Left lobe of liver (tissue), 2 donors: ENCODE data around the gene EEPD1. TPM values are rescaled to one million over a fixed set of nuclear protein-coding genes. Genes with fewer than 3 reads are reported as not detected.

Experiments used
- ATAC-seq: fragments of 200-7000 bp; cut with Tn5 transposase; one replicate; pipeline ENCODE4 v1.9.1; 2020; ENCODE audit warnings: mild to moderate bottlenecking, moderate library complexity
- DNase-seq: peaks from one replicate; pipeline ENCODE4 v3.0.0-alpha.2; 2020; ENCODE audit warnings: low spot score
- total RNA-seq: library from RNA; stranded (reverse); gene quantifications from one replicate; pipeline ENCODE4 v1.2.1, GENCODE V29; 2021
- donor health status: DM: no; HTN: no; CAD: no; lungs with moderate emphysema.
- donor health status: DM: no; HTN: yes; CAD: no.

EEPD1 gene
- total RNA-seq, 1 donor from 2014 or later = 10.3 TPM

- ATAC-seq = peak; percentile 94
These were observed 24.5 kb upstream of the EEPD1 start for GRCh38 chr7:36128448-36129047.

GRCh38 chr7:36129048-36129534 is 24.0 kb upstream of the EEPD1 start:
- peak; percentile 49 for DNase-seq
- peak; percentile 47 for ATAC-seq

More at GRCh38 chr7:36128448-36129047, 24.5 kb upstream of the EEPD1 start:
- peak; percentile 93 for DNase-seq

DNA sequence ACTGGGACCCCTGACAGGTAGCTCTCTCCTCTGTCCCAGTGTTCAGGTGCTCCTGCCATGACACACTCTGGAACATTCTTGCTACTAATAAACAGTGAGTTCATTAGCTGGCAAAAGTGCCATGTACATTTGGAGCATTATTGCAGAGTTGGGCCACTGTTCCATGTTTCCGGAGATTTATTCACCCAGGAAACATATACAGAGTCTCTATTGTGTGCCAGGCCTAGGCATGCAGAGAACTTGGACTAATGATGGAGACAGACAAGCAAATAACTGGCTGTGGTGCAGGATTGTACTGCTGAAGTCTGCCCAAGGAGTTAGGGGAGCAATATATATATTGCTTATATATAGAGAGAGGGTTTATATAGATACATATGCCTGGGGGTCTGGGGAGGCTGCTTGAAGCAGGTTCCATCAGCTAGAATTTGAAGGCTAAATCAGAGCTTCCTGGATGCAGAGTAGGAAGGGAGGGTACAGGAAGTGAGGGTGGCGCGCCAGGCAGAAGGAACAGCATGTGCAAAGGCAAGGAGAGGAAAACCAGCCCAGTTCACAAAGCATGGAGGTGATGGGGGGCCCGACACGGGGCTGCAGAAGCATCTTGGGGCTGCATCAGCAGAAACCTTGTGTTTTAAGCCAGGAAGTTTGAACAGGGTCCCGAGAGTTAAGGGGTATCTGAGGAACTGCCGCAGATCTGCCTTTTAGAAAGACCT is 22.7 kb upstream of the EEPD1 start:
- DNase-seq = no peak
- no peak for ATAC-seq

GRCh38 chr7:36131026-36131425 is 22.0 kb upstream of the EEPD1 start:
- ATAC-seq = no peak
- no peak for DNase-seq

DNA sequence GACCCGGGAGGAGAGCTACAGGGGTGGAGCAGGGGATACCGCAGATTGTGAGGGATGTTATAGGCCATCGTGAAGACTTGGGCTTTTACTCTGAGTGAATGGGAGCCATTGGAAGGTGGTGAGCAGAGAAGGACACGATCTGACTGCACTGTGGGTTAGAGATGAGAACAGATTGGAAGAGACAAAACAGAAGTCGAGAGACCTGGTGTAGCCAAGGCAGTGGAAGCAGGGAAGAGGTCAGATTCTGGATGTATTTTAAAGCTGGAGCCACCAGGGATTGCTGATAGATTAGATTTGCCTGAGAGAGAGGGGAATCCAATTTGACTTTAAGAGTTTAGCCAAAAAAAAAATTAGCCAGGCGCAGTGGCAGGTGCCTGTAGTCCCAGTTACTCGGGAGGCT is 21.6 kb upstream of the EEPD1 start:
- DNase-seq = no peak

GRCh38 chr7:36132012-36132411 is 21.0 kb upstream of the EEPD1 start:
- DNase-seq (no peak), ATAC-seq (no peak)

More for the DNA sequence above, 21.6 kb upstream of the EEPD1 start:
- ATAC-seq = no peak

- ATAC-seq (no peak), DNase-seq (no peak)
These were observed 17.4 kb upstream of the EEPD1 start for GRCh38 chr7:36135700-36136099.

DNA sequence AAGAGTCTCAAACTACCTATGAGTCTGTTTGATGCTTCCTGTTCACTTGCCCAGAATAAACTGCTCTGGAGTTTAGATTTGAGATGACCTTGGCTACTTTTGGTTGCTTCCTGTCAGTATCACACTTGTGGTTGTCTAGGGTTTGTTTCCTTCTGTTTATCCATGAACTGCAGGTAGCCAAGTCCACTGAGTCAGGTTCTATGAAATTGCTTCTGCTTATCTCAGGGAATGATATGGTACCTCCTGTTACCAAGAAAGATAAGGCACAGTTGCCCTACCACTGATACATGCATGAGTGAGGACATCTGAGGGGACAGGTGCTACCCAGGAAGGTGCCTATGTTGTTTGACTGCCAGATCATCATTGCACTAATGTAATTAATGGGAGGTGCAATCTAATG is 15.8 kb upstream of the EEPD1 start:
- no peak for DNase-seq
- ATAC-seq = no peak

- DNase-seq = no peak
- ATAC-seq = peak; percentile 49
These were observed 15.3 kb upstream of the EEPD1 start for GRCh38 chr7:36137754-36138153.

DNA sequence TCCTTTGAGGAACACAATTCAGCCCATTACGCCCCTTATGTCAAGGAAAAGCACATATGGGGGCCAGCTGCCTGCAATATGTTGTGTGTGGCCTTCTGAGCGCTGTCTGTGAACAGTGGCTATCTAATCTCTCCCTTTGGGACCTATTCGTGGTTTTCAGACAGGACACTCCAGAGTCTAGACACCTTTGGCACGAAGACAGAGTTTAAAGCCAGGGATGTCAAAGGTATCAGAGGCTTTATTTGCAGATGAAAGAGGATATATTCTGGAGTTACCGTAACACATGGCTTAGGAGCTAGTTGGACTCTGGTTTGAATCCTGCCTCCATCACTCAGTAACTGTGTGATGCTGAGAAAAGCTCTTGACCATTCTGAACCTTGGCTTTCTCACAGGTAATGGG is 14.8 kb upstream of the EEPD1 start:
- peak; percentile 87 for ATAC-seq
- DNase-seq = no peak

- DNase-seq (no peak), ATAC-seq (peak; percentile 43)
These were observed 11.7 kb upstream of the EEPD1 start for GRCh38 chr7:36141351-36141750.

DNA sequence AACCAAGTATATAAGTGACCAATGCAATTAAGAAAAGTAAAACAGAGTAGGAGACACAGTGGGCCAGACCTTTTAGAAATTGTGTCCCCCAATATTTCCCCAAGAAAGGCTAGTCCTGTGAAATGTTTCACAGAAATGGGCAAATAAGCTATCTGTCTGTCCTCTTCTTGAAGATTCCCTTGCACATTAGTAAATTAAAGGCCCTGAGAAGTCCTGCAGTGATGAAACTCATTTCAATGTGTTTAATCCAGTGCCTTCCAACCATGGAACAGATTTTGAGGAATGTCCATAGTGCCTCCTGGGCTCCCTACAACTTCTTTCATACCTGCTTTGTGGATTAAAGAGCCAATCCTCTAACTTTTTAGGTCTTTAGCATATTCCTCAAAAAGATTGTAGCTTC is 11.2 kb upstream of the EEPD1 start:
- ATAC-seq = no peak
- no peak for DNase-seq

DNA sequence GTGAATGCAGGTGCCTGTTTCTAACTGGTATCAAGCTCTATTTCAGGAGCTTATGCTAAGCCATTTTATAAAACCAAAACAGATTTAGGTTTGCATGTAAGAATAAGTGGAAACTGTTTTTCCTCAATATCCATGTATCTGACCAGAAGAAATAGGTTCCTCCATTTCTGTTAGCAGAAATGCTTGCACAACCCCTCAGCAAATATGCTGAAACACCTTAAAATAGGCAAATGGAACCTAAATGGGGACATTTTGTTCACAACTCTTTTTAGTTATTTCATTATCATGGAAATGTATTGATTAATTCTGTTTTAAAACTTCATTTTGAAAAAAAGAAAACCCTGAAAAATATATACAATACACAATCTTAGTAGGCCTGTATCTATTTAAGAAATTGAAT is 8.9 kb upstream of the EEPD1 start:
- DNase-seq (no peak), ATAC-seq (no peak)

GRCh38 chr7:36145686-36146085 is 7.4 kb upstream of the EEPD1 start:
- DNase-seq = no peak
- ATAC-seq = no peak

DNA sequence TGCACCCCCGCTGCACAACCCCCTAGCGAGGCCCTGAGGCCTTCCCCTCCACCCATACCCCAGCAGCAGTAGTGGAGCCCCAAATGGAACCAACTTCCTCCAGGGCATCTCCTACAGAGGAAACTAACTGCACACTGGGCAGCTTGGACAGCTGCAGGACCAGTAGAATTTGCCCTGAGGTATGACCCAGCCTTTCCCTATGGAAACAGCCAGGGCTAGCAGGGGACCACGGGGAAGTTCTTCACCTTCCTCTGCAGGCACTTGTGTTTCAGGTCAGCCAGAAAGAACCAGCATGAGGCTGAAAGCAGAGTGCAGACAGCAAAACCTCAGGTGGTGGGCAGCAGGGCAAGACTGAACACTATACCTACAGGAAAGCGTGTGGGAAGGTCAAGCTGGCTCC is 5.7 kb upstream of the EEPD1 start:
- no peak for DNase-seq
- ATAC-seq = no peak

DNA sequence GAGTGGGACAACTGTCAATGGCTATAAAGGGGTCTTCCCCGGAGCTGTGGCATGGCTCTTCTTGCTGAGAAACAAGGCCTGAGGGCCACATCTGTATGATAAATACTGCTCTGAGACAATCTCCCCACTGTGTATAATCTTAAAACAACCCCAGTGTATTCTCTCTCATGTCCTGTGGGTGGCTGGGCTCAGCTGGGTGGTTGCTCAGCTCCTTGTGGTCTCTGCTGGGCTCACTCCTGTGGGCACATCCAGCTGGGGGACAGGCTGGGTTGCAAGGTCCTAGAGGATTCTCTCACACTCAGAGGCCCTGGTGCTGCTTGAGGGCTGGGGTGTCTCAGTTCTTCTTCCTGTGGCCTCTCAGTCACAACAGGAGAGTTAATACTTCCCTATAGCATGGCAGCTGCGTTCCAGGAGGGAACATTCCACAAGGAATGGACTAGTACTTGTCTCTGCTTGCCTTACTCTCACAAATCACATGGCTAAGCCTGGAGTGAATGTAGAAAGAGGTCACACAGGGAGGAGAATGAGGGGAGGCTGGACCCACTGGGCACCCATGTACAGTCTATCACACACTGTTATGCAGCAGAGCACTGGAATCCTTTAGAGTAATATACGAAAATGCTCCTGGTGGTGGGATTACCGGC is 4.5 kb upstream of the EEPD1 start:
- no peak for DNase-seq
- ATAC-seq = no peak

DNA sequence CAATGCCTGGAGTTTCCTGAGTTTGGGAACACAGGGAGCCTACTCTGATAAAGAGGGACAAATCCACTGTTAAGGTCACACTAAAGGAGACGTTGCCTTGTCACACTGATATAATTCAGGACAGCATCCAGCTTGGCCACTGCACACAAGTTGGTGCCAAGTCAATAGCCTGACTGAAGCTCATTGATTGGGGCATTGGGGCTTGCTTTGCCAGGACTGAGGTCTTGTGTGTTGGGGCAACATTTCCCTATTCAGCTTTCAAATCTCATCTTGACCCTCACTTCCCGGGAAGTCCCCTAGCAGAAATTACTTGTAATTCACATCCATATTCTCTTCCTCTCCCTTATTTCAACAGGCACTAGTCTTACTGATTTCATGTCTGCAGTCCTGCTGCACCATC is 3.8 kb upstream of the EEPD1 start:
- peak; percentile 73 for DNase-seq
- ATAC-seq = peak; percentile 37

DNA sequence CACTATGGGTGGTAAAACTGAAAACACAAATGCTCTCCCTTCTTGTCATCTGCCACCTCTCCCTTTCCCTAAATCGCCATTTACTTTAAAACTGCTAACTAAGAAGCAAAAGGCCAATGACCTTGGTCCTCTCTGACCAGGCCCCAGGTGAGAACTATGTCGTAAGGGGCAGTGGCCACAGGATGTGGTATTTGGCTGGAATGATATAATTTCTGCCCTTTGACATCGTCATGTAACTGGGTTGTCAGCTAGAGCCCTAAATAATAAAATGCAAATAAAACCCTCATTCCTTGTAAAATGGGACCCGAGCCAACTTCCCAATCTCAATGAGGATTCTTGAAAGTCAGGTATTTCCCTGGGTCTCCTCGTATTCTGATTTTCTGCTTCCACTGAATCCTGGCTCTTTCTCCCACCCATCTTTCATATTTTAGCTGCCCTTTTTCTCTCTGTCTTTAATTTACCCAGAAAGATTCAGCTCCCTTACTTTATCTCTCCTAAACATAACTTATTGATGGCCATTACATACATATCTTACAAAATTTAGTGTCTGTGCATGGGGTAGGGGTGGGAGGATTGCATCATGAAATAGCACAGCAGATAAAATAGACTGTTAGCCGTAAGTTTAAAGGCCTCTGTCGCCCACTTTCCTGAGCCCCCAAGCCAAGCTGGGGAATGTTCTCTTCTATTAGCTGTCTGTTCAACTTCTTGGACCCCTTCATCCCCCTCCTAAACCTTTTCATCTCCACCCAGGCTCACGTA is 3.2 kb upstream of the EEPD1 start:
- ATAC-seq = peak; percentile 3
- DNase-seq = peak; percentile 82

- peak; percentile 5 for ATAC-seq
- peak; percentile 66 for DNase-seq
These were observed 916 bp upstream of the EEPD1 start for GRCh38 chr7:36151921-36152755.

- DNase-seq (no peak), ATAC-seq (peak; percentile 0)
These were observed 580 bp downstream of the EEPD1 start for GRCh38 chr7:36153571-36154097.
